Activated CD4-positive, CD25-positive, alpha-beta regulatory T cell treated with anti-CD3 and anti-CD28 coated beads, Interleukin-2, amount 50 U/mL, for 24 hours (primary cell): ENCODE results near the gene SAXO1.
"Not testable (repeated sequence)": the region's sequence is repeated elsewhere in the genome, so short reads cannot be mapped to it uniquely, and the experiment has no call there.

Experiments used
- ATAC-seq, 2 donors: fragments of 150-1000 bp; cut with Tn5 transposase; one replicate each; pipeline ENCODE4 v1.10.0; 2021; ENCODE audit warnings: mild to moderate bottlenecking in 1 of 2, moderate library complexity in 1 of 2

Gene SAXO1

DNA sequence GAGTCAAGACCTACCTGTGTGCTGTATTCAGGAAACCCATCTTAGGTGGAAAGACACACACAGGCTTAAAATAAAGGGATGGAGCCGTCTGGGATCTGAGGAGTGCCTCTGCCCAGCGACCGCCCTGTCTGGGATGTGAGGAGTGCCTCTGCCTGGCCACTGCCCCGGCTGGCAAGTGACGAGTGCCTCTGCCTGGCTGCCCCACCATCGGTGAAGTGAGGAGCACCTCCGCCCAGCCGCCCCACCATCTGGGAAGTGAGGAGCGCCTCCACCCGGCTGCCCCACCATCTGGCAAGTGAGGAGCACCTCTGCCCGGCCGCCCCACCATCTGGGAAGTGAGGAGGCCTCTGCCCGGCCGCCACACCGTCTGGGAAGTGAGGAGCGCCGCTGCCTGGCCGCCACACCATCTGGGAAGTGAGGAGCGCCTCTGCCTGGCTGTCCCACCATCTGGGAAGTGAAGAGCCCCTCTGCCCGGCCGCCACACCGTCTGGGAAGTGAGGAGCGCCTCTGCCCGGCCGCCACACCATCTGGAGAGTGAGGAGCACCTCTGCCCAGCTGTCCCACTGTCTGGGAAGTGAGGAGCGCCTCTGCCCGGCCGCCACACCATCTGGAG, 33.7 kb downstream of the SAXO1 start:
- no peak for ATAC-seq

DNA sequence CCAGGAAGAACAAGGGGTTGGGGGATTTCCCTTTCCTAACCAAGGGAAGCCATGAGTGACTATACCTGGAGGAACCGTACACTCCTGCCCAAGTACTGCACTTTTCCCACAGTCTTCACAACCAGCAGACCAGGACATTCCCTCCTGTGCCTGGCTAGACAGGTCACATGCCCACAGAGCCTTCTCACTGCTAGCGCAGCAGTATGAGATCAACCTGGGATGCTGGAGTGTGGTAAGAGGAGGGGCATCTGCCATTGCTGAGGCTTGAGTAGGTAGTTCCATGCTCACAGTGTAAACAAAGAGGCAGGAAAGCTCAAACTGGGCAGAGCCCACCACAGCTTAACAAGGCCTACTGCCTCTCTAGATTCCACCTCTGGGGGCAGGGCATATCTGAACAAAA, 35.9 kb downstream of the SAXO1 start:
- ATAC-seq: no peak

DNA sequence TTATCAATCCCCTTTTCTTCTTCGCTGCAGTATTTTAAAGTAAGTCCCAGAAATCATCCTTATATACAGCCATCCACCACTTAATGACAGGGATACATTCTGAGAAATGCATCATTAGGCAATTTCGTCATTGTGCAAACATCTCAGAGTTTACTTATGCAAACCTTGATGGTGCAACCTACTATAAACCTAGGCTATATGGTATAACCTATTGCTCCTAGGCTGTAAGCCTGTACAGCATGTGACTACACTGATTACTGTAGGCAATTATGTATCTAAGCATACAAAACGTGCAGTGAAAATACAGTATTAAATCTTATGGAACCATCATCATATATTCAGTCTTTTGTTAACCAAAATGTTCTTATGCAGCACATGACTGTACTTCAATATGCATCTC, 36.8 kb downstream of the SAXO1 start:
- no peak for ATAC-seq

DNA sequence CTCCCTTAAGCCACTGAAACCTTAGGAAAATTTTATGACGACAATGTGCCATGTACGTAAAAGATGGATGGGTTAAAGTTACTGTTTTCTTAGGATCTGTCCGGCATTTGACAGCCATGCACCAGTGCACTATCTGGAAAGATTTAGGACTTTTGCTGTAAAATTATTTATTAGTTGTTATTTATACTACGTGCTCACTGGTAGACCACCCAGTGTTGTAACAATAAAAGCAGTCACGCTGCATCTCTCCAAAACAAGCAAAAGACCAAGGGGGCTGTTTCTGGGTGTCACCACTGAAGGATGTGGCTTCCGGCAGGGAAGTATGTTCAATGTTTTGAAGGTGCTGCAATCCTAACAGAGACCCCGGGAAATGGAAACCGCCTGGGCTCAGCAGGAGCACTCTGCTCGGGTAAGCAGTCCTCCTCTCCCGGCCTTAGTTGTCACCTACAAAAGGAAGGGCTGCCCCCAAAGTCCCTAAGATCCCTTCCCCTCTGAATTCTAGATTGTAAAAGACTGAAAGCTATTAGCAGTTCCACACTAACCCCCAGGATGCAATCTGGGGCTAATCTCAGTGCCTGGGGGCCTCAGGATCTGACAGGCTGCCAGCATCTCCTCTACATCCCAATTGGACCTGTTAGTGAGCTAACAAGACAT, 38.6 kb downstream of the SAXO1 start:
- no peak for ATAC-seq

DNA sequence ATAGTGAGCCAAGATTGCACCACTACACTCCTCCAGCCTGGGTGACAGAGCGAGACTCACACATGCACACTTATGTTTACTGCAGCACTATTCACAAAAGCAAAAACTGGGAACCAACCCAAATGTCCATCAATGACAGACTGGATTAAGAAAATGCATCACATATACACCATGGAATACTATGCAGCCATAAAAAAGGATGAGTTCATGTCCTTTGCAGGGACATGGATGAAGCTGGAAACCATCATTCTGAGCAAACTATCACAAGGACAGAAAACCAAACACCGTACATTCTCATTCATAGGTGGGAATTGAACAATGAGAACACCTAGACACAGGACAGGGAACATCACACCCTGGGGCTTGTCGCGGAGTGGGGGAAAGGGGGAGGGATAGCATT, 41.8 kb downstream of the SAXO1 start:
- ATAC-seq: not testable (repeated sequence)

DNA sequence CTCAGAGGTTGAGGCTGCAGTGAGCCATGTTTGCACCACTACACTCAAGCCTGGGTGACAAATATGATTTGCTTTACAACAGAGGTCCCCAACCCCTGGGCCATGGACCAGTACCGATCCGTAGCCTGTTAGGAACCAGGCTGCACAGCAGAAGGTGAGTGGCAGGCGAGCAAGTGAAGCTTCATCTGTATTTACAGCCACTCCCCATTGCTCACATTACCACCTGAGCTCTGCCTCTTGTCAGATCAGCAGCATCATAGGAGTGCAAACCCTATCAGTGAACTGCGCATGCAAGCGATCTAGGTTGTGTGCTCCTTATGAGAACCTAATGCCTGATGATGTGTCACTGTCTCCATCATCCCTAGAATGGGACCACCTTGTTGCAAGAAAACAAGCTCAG, 42.5 kb downstream of the SAXO1 start:
- ATAC-seq: no peak

DNA sequence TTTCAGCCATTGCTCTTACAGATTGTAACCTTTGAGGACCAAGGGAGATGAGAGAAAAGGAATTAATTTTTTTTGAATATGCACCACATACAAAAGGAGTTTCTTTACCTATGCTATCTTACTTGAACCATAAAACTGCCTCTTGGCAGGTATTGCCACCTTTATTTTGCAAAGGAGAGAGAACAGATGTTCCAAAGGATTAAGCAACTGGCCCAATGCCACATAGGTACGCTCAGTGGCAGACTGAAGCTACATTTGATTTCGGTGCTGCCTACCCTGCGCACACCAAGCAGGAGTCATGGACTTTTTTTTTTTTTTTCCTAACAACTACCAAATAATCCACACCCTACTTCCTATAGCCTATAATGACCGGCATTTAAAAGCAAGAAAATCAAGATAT, 43.1 kb downstream of the SAXO1 start:
- ATAC-seq: no peak

DNA sequence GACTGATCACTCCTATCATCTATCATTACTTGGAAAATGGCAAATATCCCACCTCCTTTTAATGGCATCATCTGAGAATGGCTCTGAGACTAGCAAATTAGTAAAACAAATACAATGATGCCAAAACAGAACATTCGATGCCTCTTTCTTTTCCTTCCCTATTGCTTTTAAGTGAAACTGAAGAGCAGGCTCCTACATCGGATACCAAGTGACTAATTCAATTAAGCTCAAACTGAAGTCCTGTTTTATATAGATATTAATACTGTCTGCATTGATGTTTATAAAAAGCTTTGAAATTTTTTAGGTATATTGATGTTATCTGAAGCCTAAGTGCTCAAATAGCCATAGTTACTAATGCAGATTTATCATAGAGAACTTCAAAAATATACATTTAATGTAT, 43.9 kb downstream of the SAXO1 start:
- ATAC-seq: no peak

DNA sequence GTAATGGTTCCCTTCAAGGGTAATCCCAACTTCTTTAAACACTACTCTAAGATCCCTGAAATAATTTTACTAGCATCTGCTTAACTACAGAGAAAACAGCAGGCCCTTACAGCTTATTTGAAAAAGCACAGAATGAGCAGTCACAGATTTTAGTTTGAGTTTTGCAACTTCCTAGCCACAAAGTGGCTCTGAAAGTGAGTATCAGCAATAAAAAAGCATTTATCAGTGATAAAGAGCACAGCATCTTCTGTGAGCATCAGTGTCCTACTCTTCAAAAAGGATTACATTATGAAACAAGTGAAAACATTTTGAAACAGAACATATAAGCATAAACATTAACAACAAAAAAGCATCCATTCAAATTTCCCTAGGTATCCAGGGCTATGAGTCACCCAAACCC, 45.0 kb downstream of the SAXO1 start:
- no peak for ATAC-seq

DNA sequence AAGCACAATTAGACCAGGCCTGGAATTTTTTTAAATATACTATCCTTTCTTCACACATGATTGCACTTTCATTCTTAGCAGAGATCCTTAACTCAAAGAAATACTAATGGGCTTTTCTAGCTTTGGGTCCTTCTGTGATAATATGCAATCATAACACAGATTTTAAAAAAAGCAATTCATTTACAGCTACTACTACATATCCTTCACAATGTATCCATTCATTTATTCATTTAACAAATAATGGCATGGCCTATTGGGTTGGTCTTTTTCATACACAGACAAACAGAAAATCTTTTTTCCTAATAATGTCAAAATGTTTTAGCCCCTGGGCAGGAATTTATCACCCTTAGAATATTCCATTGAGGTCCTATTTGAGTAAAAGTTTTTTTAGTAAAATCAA, 47.0 kb downstream of the SAXO1 start:
- no peak for ATAC-seq

DNA sequence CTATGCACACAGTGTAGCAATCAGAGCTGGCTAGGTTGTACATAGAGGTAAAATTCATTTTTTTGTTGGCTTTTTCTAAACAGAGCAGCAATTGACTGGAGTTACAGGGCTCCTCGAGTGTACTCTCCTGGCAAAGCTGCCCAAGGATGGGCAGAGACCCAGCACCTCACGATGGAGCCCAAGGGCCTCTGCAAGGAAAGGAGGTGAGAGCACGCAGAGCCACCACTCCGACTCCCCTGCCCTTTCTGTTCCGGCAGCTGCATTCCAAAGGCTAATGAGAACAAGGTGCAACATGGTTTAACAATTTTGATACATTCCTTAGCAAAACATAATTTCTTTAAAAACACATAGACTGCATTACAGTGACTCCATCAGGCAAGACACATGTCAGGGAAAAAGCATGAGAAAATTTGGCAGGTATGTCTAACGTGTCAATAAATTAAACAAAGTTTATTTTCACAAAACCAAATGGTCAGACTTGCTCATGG, 47.5 kb downstream of the SAXO1 start:
- no peak for ATAC-seq

DNA sequence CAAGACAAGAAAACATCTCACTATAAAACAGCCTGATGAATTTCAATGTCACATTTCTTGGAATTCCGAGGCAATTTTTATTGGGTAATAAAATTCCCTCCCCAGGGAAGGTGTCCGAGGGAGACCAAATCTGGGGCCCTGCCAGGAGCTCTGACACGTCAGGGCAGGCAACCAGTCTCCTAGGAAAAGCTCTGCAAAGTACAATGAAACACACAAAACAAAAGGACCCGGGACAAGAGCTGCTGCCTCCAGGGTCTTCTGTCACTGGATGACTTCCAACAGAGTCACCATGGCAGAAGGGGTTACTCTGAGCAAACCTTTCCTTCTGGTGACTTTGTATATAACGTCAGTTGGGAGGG, 50.8 kb downstream of the SAXO1 start:
- no peak for ATAC-seq

DNA sequence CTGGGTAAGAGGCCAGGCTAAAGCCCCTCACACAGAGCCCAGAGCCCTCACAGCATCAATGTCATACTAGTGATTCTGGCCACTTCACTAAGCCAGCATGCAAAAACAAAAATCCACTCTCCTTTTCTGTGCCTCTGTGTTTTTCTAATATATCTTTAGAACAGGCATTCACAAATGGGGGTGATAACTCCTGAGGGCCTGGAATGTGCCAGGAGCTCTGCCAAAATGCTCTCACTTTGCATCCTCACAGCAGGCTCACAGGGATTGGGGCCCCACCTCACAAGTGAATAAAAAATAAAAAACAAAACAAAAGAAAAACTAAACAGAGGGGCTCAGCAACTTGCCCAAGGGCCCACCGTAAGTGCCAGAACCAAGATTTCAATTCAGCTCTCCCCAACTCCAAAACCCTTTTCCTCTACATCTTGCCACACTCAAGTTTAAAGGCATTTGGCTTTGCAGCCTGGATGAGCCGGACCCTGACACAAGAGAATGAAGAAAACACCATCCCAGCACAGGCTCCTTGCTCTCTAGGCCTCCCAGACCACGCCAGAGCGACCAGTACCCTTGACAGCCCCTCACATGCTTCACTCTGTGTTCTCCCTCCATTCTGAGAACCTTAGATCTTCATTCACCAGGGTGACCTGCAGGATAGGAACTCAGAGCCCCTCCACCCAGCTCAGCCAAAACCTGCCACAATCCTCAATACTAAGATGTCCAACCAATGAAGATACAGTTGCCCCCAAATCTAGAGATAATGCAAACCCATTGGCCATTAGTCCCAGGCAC, 51.3 kb downstream of the SAXO1 start:
- ATAC-seq: no peak

DNA sequence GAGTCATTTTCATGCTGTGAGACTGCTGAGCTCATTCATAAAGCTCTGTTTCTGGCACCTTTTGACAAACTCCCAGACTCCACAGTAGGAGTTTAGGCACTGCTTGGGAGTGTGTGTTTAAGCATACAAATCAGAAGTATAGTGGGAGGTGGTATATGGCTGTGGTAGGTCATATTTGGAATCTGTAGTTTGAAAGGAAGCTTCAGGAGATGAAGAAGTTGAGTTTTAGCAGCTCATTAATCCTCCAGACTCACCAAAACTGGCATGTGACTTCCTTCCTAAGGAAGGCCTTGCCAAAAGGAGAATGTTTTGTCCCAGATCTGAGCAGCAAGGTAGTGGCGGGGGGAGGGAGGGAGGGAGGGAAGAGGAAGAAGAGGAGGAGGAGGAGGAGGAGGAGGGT, 52.8 kb downstream of the SAXO1 start:
- ATAC-seq: no peak

DNA sequence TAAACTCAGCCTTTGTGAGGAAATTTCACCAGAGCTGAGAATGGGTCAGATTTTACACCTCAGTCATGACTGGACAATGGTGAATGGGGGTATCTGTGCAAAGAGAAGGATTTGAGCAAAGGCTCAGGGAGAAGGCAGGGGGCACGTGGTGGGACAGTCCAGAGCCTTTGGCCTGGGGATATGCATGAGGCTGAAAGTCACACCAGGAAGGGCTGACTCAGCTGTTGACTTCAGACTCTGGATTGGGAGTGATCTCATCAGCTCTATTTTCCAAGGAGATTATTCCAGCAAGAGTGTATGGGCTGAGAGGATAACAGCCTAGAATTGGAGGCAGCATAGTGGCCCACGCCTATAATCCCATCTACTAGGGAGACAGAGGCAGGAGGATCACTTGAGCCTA, 53.6 kb downstream of the SAXO1 start:
- ATAC-seq: no peak

DNA sequence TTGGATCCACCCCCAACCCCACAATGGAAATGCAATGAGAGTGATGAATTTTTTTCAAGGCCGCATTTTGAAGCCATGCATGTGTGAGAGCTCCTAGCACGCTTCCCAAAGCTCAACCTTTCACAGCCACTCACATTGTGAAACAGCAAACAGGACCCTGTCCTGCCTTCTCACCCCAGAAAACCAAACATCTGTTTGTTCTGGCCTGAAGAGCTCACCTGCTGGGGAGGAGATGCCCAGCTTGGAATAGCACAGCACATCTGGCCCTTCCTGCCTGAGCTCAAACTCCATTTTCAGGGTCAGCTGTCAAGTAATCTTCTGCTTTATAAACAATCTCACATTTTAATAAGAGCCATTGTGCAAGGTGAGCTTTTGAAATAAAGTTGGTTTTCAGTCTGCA, 54.8 kb downstream of the SAXO1 start:
- no peak for ATAC-seq

DNA sequence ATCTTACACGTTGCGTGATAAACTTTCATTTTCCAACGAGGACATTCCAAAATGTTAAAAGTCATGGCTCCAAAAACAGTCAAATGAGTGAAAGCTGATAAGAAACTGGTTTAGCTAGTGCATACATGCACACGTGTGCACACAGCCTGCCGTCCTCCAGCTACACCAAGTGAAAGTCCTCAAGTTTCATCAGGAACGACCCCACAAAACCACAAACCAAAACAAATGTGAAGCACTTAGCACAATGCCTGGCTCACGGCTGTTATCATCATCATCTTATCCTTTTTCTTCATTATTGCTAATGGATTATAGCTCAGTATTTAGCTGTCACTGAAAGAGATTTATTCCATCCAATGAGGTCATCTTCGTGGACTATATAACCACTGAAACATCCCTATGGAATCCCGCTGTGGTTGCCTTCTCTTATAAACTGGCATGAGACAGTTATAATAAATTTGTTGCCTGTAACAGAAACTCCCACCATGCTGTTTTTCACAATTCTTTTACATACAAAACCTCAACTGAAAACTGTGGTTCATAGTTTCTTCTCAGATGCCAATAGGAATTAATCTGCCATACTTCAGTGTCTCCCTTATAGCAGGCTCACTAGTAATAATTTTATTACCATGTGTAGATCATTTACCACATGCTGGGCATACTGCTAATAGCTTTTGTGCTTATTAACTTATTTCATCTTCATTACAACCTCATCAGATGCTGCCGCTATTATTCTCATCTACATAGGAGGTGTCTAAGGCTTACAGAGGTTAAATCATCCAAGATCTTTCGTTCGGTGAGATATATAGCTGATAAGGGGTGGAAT, 56.1 kb downstream of the SAXO1 start:
- no peak for ATAC-seq

DNA sequence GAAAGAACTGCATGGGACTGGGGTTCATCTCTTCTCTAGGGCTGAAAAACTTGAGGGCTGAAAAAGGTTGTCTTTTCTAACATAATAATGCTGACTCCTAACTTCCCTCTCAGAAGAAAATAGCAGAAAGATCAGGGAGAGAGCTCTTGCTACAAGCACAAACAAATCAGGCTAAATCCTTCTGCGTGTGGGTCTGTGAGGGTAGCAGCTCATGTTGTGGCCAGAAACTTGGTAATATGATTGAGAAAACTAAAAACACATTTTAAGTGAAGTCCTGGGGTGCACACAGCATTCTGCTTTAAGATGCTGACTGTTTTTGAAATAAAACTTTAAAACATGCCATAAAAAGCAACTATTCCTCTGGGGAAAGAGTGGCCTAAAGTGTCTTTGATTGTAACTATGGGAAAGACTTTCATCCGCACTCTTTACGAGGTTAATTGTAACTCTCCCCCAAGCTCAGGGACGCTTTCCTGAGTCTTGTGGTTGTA, 56.7 kb downstream of the SAXO1 start:
- no peak for ATAC-seq

DNA sequence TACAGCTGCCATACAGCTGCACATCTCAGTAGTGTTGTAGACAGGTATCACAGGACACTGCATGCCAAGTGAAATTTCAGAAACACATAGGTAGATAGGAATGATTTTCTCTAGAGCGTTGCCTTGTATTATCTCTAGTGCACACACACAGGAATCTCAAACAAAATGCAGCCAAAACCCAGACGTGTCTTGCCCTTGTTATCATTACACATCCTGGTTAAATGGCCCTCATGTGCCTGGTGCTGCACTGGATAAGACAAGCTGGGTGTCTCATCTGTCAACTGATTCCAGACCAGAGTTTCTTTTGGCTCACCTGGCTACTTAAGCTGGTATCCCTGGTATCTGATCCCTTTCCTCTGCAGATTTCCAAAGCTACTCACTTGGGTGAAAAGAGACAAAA, 59.7 kb downstream of the SAXO1 start:
- no peak for ATAC-seq

DNA sequence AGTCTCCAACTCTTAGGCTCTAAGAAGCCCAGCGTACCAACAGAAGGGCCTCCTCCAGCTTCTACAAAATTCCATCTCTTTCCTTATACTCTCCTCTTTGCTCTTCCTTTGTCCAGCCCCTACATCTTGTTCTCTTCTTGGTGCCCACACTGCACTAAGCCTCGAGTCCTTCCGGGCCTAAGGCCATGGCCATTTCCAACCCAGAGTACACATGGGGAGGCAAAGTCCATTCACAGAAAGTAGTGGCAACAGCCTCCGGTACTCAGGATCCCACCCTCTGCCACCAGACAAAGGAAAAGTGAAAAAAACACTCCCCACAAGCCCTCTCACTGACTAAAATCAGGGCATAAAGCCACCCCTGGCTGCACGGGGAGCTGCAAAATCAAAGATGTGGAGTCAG, 60.3 kb downstream of the SAXO1 start:
- ATAC-seq: no peak

DNA sequence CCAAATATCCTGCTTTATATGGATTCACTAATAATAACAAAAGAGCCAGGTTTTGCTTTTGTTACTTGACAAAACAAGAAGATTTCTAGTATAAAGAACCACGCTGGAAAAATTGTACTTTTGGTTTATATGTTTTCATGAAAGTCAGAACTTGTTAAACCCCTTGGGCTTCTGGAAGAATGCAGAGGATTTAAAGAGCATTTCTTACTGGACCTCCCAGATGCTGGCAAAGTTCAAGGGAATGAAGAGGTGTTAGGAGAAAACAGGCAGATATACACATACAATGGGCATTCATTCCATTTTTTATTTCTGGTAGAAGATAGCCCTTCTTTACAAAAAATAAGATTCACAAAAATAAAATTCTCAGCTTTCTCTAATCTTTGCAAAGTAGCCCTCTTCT, 61.1 kb downstream of the SAXO1 start:
- ATAC-seq: no peak

DNA sequence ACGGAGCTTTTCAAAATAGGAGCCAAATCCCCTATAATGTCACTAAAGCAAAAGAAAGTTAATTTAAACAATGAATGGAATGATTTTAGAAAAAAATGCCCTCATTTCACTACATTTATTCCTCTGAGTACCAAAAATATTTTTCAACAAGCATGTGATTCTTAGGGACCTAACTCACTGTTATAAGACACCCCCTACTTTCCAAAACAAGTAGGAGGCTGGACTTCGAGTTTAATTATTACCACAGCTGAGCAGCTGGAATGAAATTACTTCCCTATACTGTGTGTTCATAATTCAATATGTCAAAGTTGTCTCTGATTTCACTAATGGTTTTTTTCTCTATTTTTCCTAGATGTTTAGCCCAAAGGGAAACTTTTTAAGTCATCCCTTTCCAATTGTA, 61.6 kb downstream of the SAXO1 start:
- no peak for ATAC-seq

DNA sequence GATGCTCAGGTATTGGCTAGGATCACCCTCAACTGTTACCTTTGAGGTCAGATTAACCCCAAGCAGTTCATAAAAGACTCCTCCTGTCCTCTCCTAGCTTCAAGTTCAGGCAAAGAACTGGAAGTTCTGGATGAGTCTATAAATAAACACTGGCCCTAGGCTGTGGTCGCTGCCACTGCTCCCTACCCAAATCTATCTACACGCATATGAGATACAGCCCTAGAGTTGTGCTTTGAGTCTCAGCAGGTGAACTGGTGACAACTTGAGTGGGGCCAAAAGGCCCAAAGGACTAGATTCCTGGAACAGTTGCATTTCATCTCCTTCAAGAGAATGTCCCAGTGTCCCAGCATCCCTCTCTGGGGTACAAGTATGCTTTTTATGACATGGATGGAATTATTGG, 62.6 kb downstream of the SAXO1 start:
- ATAC-seq: no peak
